Stimulated activated CD8-positive, alpha-beta memory T cell treated with anti-CD3 and anti-CD28 coated beads, Interleukin-2, amount 100 ng/mL, for 1 hour (primary cell): ENCODE results near the gene TNIK.

Source experiments
- DNase-seq, 2 donors: peaks; one replicate each; pipeline ENCODE4 v3.0.0-alpha.2; 2020; ENCODE audit warnings: low read depth in 2 of 2

TNIK gene

GRCh38 chr3:171282041-171282440 is 178.2 kb downstream of the TNIK start:
- no peak for DNase-seq

- no peak for DNase-seq
Measured at GRCh38 chr3:171281256-171281992, 178.8 kb downstream of the TNIK start.

GRCh38 chr3:171279972-171280371 is 180.2 kb downstream of the TNIK start:
- no peak for DNase-seq

GRCh38 chr3:171278299-171278590 is 182.0 kb downstream of the TNIK start:
- DNase-seq = no peak

- no peak for DNase-seq
Measured at GRCh38 chr3:171277456-171278298, 182.5 kb downstream of the TNIK start.

GRCh38 chr3:171276923-171277322 is 183.3 kb downstream of the TNIK start:
- DNase-seq = no peak

- no peak for DNase-seq
Measured at GRCh38 chr3:171274222-171274621, 186.0 kb downstream of the TNIK start.

- no peak for DNase-seq
Measured at GRCh38 chr3:171270541-171270940, 189.7 kb downstream of the TNIK start.

GRCh38 chr3:171269542-171269941 is 190.7 kb downstream of the TNIK start:
- no peak for DNase-seq

GRCh38 chr3:171268677-171269076 is 191.5 kb downstream of the TNIK start:
- DNase-seq = no peak

GRCh38 chr3:171267104-171267503 is 193.1 kb downstream of the TNIK start:
- no peak for DNase-seq

- DNase-seq = no peak
Measured at GRCh38 chr3:171266740-171267073, 193.5 kb downstream of the TNIK start.

GRCh38 chr3:171266034-171266739 is 194.0 kb downstream of the TNIK start:
- no peak for DNase-seq

- DNase-seq = no peak
Measured at GRCh38 chr3:171264758-171265157, 195.4 kb downstream of the TNIK start.

- no peak for DNase-seq
Measured at GRCh38 chr3:171262431-171262830, 197.8 kb downstream of the TNIK start.

GRCh38 chr3:171261487-171261886 is 198.7 kb downstream of the TNIK start:
- DNase-seq = no peak

GRCh38 chr3:171260899-171261298 is 199.3 kb downstream of the TNIK start:
- DNase-seq = no peak

GRCh38 chr3:171260466-171260865 is 199.7 kb downstream of the TNIK start:
- no peak for DNase-seq

GRCh38 chr3:171258316-171258715 is 201.9 kb downstream of the TNIK start:
- no peak for DNase-seq

GRCh38 chr3:171257251-171258203 is 202.7 kb downstream of the TNIK start:
- no peak for DNase-seq

- no peak for DNase-seq
Measured at GRCh38 chr3:171256445-171257250, 203.6 kb downstream of the TNIK start.
